ENCODE measurements around the gene METAP1. TPM values are rescaled to one million over a fixed set of nuclear protein-coding genes. Genes with fewer than 3 reads are reported as not detected.
"Not testable (repeated sequence)": the region's sequence is repeated elsewhere in the genome, so short reads cannot be mapped to it uniquely, and the experiment has no call there.

The METAP1 gene
- total and polyA plus RNA-seq, 4 donors = 9.5 to 16.9 (median 13.4) TPM

DNA sequence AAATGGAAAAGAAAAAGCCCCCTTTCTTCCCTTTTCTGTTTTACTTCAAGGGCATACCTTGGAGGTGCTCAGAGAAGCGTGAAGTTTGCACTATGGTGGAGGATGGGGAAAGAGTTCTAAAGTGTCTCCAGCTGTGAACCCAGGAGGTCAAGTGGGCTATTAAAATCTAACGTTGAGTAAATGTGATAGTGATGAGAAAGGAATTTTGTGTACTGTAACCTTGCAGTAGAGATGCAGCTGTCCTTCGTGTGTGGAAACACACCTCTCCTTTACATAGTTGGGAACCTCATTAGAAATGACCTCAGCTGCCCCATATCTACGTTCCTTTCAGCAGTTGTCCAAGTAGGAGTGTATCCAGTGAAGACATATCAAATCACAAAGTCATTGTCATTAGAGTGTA is 66.6 kb downstream of the METAP1 start:
- H3K4me1 ChIP-seq (ENCODE audit: control insufficient read depth in 4 of 4, insufficient read depth in 4 of 4, low read length in 3 of 4) = peaks cover 0 to 1% (median 0%) of the 10 kb centered on the region in 4 donors
- no peak overlapping the region for H3K4me3 ChIP-seq (ENCODE audit: low read depth in 1 of 3, low read length in 3 of 3)
- H3K27me3 ChIP-seq (ENCODE audit: control insufficient read depth in 4 of 4, insufficient read depth in 4 of 4, low read length in 3 of 4) = no peaks in the 10 kb centered on the region
- 80% methylated on average over 4 of the region's 4 CpGs for WGBS
- H3K27ac ChIP-seq (ENCODE audit: low read depth in 1 of 2, low read length in 2 of 2) = no peak overlapping the region
- H3K9me3 ChIP-seq (ENCODE audit: control insufficient read depth in 4 of 4, low read length in 3 of 4) = no peaks in the 10 kb centered on the region
- H3K36me3 ChIP-seq (ENCODE audit: control insufficient read depth in 4 of 4, insufficient read depth in 3 of 4, low read depth in 1 of 4, low read length in 3 of 4) = peaks cover 0 to 6% (median 2%) of the 10 kb centered on the region in 4 donors
- no peak overlapping the region for H3K9ac ChIP-seq (ENCODE audit: low read depth in 1 of 2, low read length in 2 of 2)
- TF ChIP-seq, protein P1, sequence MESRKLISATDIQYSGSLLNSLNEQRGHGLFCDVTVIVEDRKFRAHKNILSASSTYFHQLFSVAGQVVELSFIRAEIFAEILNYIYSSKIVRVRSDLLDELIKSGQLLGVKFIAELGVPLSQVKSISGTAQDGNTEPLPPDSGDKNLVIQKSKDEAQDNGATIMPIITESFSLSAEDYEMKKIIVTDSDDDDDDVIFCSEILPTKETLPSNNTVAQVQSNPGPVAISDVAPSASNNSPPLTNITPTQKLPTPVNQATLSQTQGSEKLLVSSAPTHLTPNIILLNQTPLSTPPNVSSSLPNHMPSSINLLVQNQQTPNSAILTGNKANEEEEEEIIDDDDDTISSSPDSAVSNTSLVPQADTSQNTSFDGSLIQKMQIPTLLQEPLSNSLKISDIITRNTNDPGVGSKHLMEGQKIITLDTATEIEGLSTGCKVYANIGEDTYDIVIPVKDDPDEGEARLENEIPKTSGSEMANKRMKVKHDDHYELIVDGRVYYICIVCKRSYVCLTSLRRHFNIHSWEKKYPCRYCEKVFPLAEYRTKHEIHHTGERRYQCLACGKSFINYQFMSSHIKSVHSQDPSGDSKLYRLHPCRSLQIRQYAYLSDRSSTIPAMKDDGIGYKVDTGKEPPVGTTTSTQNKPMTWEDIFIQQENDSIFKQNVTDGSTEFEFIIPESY (IDR thresholded peaks at IDR 0.05) = no peak
- TF ChIP-seq, protein P2, sequence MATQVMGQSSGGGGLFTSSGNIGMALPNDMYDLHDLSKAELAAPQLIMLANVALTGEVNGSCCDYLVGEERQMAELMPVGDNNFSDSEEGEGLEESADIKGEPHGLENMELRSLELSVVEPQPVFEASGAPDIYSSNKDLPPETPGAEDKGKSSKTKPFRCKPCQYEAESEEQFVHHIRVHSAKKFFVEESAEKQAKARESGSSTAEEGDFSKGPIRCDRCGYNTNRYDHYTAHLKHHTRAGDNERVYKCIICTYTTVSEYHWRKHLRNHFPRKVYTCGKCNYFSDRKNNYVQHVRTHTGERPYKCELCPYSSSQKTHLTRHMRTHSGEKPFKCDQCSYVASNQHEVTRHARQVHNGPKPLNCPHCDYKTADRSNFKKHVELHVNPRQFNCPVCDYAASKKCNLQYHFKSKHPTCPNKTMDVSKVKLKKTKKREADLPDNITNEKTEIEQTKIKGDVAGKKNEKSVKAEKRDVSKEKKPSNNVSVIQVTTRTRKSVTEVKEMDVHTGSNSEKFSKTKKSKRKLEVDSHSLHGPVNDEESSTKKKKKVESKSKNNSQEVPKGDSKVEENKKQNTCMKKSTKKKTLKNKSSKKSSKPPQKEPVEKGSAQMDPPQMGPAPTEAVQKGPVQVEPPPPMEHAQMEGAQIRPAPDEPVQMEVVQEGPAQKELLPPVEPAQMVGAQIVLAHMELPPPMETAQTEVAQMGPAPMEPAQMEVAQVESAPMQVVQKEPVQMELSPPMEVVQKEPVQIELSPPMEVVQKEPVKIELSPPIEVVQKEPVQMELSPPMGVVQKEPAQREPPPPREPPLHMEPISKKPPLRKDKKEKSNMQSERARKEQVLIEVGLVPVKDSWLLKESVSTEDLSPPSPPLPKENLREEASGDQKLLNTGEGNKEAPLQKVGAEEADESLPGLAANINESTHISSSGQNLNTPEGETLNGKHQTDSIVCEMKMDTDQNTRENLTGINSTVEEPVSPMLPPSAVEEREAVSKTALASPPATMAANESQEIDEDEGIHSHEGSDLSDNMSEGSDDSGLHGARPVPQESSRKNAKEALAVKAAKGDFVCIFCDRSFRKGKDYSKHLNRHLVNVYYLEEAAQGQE (IDR thresholded peaks at IDR 0.05) = no peak
- TF ChIP-seq FOXA2 (IDR thresholded peaks at IDR 0.05) (no peak), RXRA (IDR thresholded peaks at IDR 0.05) (no peak), EGR1 (IDR thresholded peaks at IDR 0.05; ENCODE audit: low read depth in 2 of 2) (no peak), GABPA (IDR thresholded peaks at IDR 0.05 in 1 of 2, conservative IDR thresholded peaks at IDR 0.05 in 1 of 2) (no peak), YY1 (IDR thresholded peaks at IDR 0.05) (no peak), FOXA1 (IDR thresholded peaks at IDR 0.05) (no peak), HNF4A (conservative IDR thresholded peaks at IDR 0.05) (no peak), SP1 (IDR thresholded peaks at IDR 0.05) (no peak), TAF1 (conservative IDR thresholded peaks at IDR 0.05) (no peak), JUND (IDR thresholded peaks at IDR 0.05) (no peak), HNF4G (IDR thresholded peaks at IDR 0.05) (no peak), RAD21 (IDR thresholded peaks at IDR 0.05) (no peak)
- TF ChIP-seq, protein P3, sequence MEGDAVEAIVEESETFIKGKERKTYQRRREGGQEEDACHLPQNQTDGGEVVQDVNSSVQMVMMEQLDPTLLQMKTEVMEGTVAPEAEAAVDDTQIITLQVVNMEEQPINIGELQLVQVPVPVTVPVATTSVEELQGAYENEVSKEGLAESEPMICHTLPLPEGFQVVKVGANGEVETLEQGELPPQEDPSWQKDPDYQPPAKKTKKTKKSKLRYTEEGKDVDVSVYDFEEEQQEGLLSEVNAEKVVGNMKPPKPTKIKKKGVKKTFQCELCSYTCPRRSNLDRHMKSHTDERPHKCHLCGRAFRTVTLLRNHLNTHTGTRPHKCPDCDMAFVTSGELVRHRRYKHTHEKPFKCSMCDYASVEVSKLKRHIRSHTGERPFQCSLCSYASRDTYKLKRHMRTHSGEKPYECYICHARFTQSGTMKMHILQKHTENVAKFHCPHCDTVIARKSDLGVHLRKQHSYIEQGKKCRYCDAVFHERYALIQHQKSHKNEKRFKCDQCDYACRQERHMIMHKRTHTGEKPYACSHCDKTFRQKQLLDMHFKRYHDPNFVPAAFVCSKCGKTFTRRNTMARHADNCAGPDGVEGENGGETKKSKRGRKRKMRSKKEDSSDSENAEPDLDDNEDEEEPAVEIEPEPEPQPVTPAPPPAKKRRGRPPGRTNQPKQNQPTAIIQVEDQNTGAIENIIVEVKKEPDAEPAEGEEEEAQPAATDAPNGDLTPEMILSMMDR (IDR thresholded peaks at IDR 0.05; ENCODE audit: low read depth, low read length, missing input control) = no peak
- TF ChIP-seq, protein P4, sequence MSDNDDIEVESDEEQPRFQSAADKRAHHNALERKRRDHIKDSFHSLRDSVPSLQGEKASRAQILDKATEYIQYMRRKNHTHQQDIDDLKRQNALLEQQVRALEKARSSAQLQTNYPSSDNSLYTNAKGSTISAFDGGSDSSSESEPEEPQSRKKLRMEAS (IDR thresholded peaks at IDR 0.05) = no peak
- no peak for DNase-seq (ENCODE audit: low spot score)

DNA sequence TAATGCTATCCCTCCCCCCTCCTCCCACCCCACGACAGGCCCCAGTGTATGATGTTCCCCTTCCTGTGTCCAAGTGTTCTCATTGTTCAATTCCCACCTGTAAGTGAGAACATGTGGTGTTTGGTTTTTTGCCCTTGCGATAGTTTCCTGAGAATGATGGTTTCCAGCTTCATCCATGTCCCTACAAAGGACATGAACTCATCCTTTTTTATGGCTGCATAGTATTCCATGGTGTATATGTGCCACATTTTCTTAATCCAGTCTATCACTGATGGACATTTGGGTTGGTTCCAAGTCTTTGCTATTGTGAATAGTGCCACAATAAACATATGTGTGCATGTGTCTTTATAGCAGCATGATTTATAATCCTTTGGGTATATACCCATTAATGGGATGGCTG is 70.0 kb downstream of the METAP1 start:
- peaks cover 0 to 12% (median 4%) of the 10 kb centered on the region in 4 donors for H3K4me1 ChIP-seq (ENCODE audit: control insufficient read depth in 4 of 4, insufficient read depth in 4 of 4, low read length in 3 of 4)
- H3K4me3 ChIP-seq (ENCODE audit: low read depth in 1 of 3, low read length in 3 of 3); H3K9me3 ChIP-seq (ENCODE audit: control insufficient read depth in 4 of 4, low read length in 3 of 4); H3K27me3 ChIP-seq (ENCODE audit: control insufficient read depth in 4 of 4, insufficient read depth in 4 of 4, low read length in 3 of 4); H3K36me3 ChIP-seq (ENCODE audit: control insufficient read depth in 4 of 4, insufficient read depth in 3 of 4, low read depth in 1 of 4, low read length in 3 of 4); H3K9ac ChIP-seq (ENCODE audit: low read depth in 1 of 2, low read length in 2 of 2); H3K27ac ChIP-seq (ENCODE audit: low read depth in 1 of 2, low read length in 2 of 2); DNase-seq (ENCODE audit: low spot score): not testable (repeated sequence)
- 99% methylated on average over 2 of the region's 2 CpGs for WGBS

All from liver (tissue), 9 donors.